ENCODE data around the gene LRFN2.

- TF ChIP-seq CTCF (IDR thresholded peaks at IDR 0.05; ENCODE audit: insufficient read depth, low read depth, low read length) = no peak
- TF ChIP-seq EZH2 (IDR thresholded peaks at IDR 0.05; ENCODE audit: insufficient read depth, low read length) = no peak
These were observed 86.9 kb downstream of the LRFN2 start for GRCh38 chr6:40500227-40500626.

Data from astrocyte (in vitro differentiated cells and primary cell).